HepG2 (cell line): ENCODE results near the gene MCF2L. TPM values are rescaled to one million over a fixed set of nuclear protein-coding genes. Genes with fewer than 3 reads are reported as not detected.

Experiments used
- AKAP8 ChIP-seq: sonication (generic); formaldehyde crosslinking; IDR thresholded peaks from 2 replicates; pipeline ENCODE4 v1.5.1; 2020; ENCODE audit warnings: mild to moderate bottlenecking, missing genetic modification reagents
- CEBPB ChIP-seq: IDR thresholded peaks from 2 replicates; pipeline ENCODE4 v1.6.1; 2011; ENCODE audit warnings: low read depth, low read length, improper control_type of control experiment, borderline replicate concordance
- ELF1 ChIP-seq: sonication (generic); formaldehyde crosslinking; IDR thresholded peaks from 2 replicates; pipeline ENCODE4 v1.4.0; 2020; ENCODE audit warnings: missing genetic modification reagents
- FOSL1 ChIP-seq: sonication (generic); formaldehyde crosslinking; IDR thresholded peaks from 2 replicates; pipeline ENCODE4 v1.9.0; 2021; ENCODE audit warnings: missing genetic modification reagents, borderline replicate concordance
- JARID2 ChIP-seq: sonication (generic); formaldehyde crosslinking; IDR thresholded peaks from 2 replicates; pipeline ENCODE4 v1.8.1; 2023; ENCODE audit warnings: missing genetic modification reagents, inconsistent platforms; ENCODE audit not compliant: insufficient replicate concordance
- MBD4 ChIP-seq: IDR thresholded peaks from 2 replicates; pipeline ENCODE4 v1.6.1; 2012; ENCODE audit warnings: low read length, inconsistent platforms, borderline replicate concordance
- MED8 ChIP-seq: sonication (generic); formaldehyde crosslinking; IDR thresholded peaks from 2 replicates; pipeline ENCODE4 v1.8.1; 2023; ENCODE audit warnings: mild to moderate bottlenecking, missing genetic modification reagents; ENCODE audit not compliant: insufficient replicate concordance
- MZF1 ChIP-seq: sonication (generic); formaldehyde crosslinking; IDR thresholded peaks from 2 replicates; pipeline ENCODE4 v1.8.1; 2023; ENCODE audit warnings: mild to moderate bottlenecking, missing genetic modification reagents, borderline replicate concordance
- NCOA1 ChIP-seq: sonication (generic); formaldehyde crosslinking; IDR thresholded peaks from 2 replicates; pipeline ENCODE4 v1.9.0; 2021; ENCODE audit warnings: missing genetic modification reagents
- NFATC3 ChIP-seq: sonication (generic); formaldehyde crosslinking; IDR thresholded peaks from 2 replicates; pipeline ENCODE4 v1.5.1; 2020; ENCODE audit warnings: mild to moderate bottlenecking, missing genetic modification reagents
- ZMYM2 ChIP-seq: sonication (generic); formaldehyde crosslinking; IDR thresholded peaks from 2 replicates; pipeline ENCODE4 v1.8.0; 2022; ENCODE audit warnings: mild to moderate bottlenecking, missing genetic modification reagents
- ZNF207 ChIP-seq: fragments of 450-650 bp; IDR thresholded peaks from 2 replicates; pipeline ENCODE4 v1.6.1; 2016; ENCODE audit warnings: antibody characterized with exemption, borderline replicate concordance
- ZNF225 ChIP-seq: sonication (generic); formaldehyde crosslinking; IDR thresholded peaks from 2 replicates; pipeline ENCODE4 v1.4.0; 2020; ENCODE audit warnings: mild to moderate bottlenecking, missing genetic modification reagents
- ZNF513 ChIP-seq: sonication (generic); formaldehyde crosslinking; conservative IDR thresholded peaks from 2 replicates; pipeline ENCODE4 v1.5.0; 2020; ENCODE audit warnings: missing genetic modification reagents
- ZNF619 ChIP-seq: sonication (generic); formaldehyde crosslinking; IDR thresholded peaks from 2 replicates; pipeline ENCODE4 v1.4.0; 2020; ENCODE audit warnings: mild to moderate bottlenecking, missing genetic modification reagents
- ZSCAN22 ChIP-seq: sonication (generic); formaldehyde crosslinking; IDR thresholded peaks from 2 replicates; pipeline ENCODE4 v1.4.0; 2020; ENCODE audit warnings: mild to moderate bottlenecking, missing genetic modification reagents
- ZSCAN9 ChIP-seq: IDR thresholded peaks from 2 replicates; pipeline ENCODE4 v1.6.1; 2016; ENCODE audit warnings: borderline replicate concordance
- polyA plus RNA-seq, 8 experiments: library from polyadenylated mRNA; depleted of rRNA in 3 of 8; stranded (reverse) in 7 of 8; unstranded in 1 of 8; fragments of >200 nt; fragmentation: Illumina TruSeq in 4 of 8; extraction: Trizol in 4 of 8; gene quantifications; 2 replicates each; pipeline versions ENCODE4 v1.2.1 to v1.2.3, GENCODE V29; 2011 to 2016; ENCODE audit warnings: low read depth in 4 of 8, missing spikeins in 1 of 8, mixed read lengths in 1 of 8; ENCODE audit not compliant: insufficient read depth in 1 of 8
- total RNA-seq, 5 experiments: library from RNA; depleted of rRNA; stranded (reverse); fragments of >200 nt; fragmentation: Illumina TruSeq; extraction: Trizol; gene quantifications; 2 replicates each; pipeline ENCODE4 v1.2.3, GENCODE V29; 2016; ENCODE audit warnings: low read depth in 1 of 5
- TF ChIP-seq, protein P1 (sequence below): sonication (generic); formaldehyde crosslinking; IDR thresholded peaks from 2 replicates; pipeline ENCODE4 v1.8.0; 2022; ENCODE audit warnings: mild to moderate bottlenecking, missing genetic modification reagents; ENCODE audit not compliant: insufficient replicate concordance
- TF ChIP-seq, protein P2 (sequence below): sonication (generic); formaldehyde crosslinking; IDR thresholded peaks from 2 replicates; pipeline ENCODE4 v1.4.0; 2020; ENCODE audit warnings: mild to moderate bottlenecking, missing genetic modification reagents, borderline replicate concordance
- TF ChIP-seq, protein P3 (sequence below): fragments of 450-650 bp; IDR thresholded peaks from 2 replicates; pipeline ENCODE4 v1.6.1; 2017

Gene MCF2L
- total and polyA plus RNA-seq, 2 of the 13 experiments (the other 11 are each of a cell fraction or from before 2014, with no cell fraction given), result 19.4 to 28.4 TPM

- peak; percentile 72; the same call in 1 of the 2 replicates for TF ChIP-seq ZNF619 (CRISPR knock-in tag)
- TF ChIP-seq, protein P1, sequence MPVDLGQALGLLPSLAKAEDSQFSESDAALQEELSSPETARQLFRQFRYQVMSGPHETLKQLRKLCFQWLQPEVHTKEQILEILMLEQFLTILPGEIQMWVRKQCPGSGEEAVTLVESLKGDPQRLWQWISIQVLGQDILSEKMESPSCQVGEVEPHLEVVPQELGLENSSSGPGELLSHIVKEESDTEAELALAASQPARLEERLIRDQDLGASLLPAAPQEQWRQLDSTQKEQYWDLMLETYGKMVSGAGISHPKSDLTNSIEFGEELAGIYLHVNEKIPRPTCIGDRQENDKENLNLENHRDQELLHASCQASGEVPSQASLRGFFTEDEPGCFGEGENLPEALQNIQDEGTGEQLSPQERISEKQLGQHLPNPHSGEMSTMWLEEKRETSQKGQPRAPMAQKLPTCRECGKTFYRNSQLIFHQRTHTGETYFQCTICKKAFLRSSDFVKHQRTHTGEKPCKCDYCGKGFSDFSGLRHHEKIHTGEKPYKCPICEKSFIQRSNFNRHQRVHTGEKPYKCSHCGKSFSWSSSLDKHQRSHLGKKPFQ (CRISPR knock-in tag), result peak; percentile 39
- TF ChIP-seq, protein P2, sequence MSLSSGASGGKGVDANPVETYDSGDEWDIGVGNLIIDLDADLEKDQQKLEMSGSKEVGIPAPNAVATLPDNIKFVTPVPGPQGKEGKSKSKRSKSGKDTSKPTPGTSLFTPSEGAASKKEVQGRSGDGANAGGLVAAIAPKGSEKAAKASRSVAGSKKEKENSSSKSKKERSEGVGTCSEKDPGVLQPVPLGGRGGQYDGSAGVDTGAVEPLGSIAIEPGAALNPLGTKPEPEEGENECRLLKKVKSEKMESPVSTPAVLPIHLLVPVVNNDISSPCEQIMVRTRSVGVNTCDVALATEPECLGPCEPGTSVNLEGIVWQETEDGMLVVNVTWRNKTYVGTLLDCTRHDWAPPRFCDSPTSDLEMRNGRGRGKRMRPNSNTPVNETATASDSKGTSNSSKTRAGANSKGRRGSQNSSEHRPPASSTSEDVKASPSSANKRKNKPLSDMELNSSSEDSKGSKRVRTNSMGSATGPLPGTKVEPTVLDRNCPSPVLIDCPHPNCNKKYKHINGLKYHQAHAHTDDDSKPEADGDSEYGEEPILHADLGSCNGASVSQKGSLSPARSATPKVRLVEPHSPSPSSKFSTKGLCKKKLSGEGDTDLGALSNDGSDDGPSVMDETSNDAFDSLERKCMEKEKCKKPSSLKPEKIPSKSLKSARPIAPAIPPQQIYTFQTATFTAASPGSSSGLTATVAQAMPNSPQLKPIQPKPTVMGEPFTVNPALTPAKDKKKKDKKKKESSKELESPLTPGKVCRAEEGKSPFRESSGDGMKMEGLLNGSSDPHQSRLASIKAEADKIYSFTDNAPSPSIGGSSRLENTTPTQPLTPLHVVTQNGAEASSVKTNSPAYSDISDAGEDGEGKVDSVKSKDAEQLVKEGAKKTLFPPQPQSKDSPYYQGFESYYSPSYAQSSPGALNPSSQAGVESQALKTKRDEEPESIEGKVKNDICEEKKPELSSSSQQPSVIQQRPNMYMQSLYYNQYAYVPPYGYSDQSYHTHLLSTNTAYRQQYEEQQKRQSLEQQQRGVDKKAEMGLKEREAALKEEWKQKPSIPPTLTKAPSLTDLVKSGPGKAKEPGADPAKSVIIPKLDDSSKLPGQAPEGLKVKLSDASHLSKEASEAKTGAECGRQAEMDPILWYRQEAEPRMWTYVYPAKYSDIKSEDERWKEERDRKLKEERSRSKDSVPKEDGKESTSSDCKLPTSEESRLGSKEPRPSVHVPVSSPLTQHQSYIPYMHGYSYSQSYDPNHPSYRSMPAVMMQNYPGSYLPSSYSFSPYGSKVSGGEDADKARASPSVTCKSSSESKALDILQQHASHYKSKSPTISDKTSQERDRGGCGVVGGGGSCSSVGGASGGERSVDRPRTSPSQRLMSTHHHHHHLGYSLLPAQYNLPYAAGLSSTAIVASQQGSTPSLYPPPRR, result peak; percentile 81; the same call in 1 of the 2 replicates
- no peak for TF ChIP-seq ZNF513
- no peak for TF ChIP-seq ZNF225
- no peak for TF ChIP-seq MBD4
- TF ChIP-seq JARID2 (CRISPR knock-in tag), result no peak
- TF ChIP-seq, protein P3, sequence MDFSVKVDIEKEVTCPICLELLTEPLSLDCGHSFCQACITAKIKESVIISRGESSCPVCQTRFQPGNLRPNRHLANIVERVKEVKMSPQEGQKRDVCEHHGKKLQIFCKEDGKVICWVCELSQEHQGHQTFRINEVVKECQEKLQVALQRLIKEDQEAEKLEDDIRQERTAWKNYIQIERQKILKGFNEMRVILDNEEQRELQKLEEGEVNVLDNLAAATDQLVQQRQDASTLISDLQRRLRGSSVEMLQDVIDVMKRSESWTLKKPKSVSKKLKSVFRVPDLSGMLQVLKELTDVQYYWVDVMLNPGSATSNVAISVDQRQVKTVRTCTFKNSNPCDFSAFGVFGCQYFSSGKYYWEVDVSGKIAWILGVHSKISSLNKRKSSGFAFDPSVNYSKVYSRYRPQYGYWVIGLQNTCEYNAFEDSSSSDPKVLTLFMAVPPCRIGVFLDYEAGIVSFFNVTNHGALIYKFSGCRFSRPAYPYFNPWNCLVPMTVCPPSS, result no peak
- TF ChIP-seq CEBPB, result peak; percentile 86
- TF ChIP-seq ZNF207, result no peak
- peak; percentile 58; the same call in 1 of the 2 replicates for TF ChIP-seq ZSCAN9
- no peak for TF ChIP-seq NCOA1 (CRISPR knock-in tag)
- TF ChIP-seq ZSCAN22 (CRISPR knock-in tag), result 0 out of 2 replicates have a peak, but pooled peaks have one; percentile 28
- peak; percentile 57 for TF ChIP-seq MED8 (CRISPR knock-in tag)
- TF ChIP-seq NFATC3 (CRISPR knock-in tag), result no peak
- TF ChIP-seq ELF1 (CRISPR knock-in tag), result no peak; the same call in 1 of the 2 replicates
- no peak for TF ChIP-seq MZF1 (CRISPR knock-in tag)
- TF ChIP-seq AKAP8 (CRISPR knock-in tag), result peak; percentile 90
- no peak for TF ChIP-seq FOSL1 (CRISPR knock-in tag)
- TF ChIP-seq ZMYM2, result peak; percentile 44; the same call in 1 of the 2 replicates
Observed at GRCh38 chr13:113105032-113105920, 136.3 kb downstream of the MCF2L start, which contains the start of gene F7 (continued).
